OCI-LY7 (cell line): ENCODE results near the gene STH.

ENCODE experiments used
- CTCF ChIP-seq: fragments of 200-600 bp; sonication (generic); conservative IDR thresholded peaks from 2 replicates; pipeline ENCODE4 v1.5.1; 2014; ENCODE audit warnings: mild to moderate bottlenecking, antibody characterized with exemption, low read length, moderate library complexity, mixed read lengths
- EZH2phosphoT487 ChIP-seq: fragments of 200-600 bp; sonication (generic); IDR thresholded peaks from 2 replicates; pipeline ENCODE4 v1.6.1; 2018; ENCODE audit warnings: low read depth, borderline replicate concordance, mild to moderate bottlenecking, mixed run types, antibody characterized with exemption, low read length, moderate library complexity, mixed read lengths

- no peak for TF ChIP-seq CTCF
- TF ChIP-seq EZH2phosphoT487: no peak
Measured at GRCh38 chr17:46003907-46004748, 5.1 kb downstream of the STH start.
